ENCODE measurements around the gene TBX4. TPM values are rescaled to one million over a fixed set of nuclear protein-coding genes. Genes with fewer than 3 reads are reported as not detected.

The TBX4 gene
- not detected for total RNA-seq
- under 1 TPM in 1 of 2 donors, not detected in 1; 0.03 TPM for polyA plus RNA-seq
- long read RNA-seq, donor 1 = 0 reads
- long read RNA-seq, donor 2 = 0 reads
- long read RNA-seq, donor 3 = 0 reads

- ATAC-seq = peak in 1 of 8 donors; percentile 11
- H3K27ac ChIP-seq = no peak within 1 kb of the TSS
- WGBS, 2 donors = 8 to 15% methylated on average over 58 to 59 of the region's 59 CpGs
- peaks cover 3 to 37% (median 23%) of the 10 kb centered on the region in 9 donors for H3K4me1 ChIP-seq
- peaks cover 46 to 100% (median 96%) of the 10 kb centered on the region in 7 donors for H3K27me3 ChIP-seq
- no peaks in the 10 kb centered on the region for H3K36me3 ChIP-seq
- no peaks in the 10 kb centered on the region for H3K9me3 ChIP-seq
- peak within 1 kb of the TSS; percentile 18 to 43 (median 32) for H3K4me3 ChIP-seq
- intact Hi-C loops (cut with DNase I) = no loop called here
- TF ChIP-seq CTCF (IDR thresholded peaks at IDR 0.05) = no peak
- no peak for DNase-seq
Observed at GRCh38 chr17:61452301-61453290, at the start of gene TBX4. Gene TBX4 (plus strand): TSS chr17:61452422. CDS start chr17:61456491, 4,069 bp downstream.

GRCh38 chr17:61402978-61403800, 49.0 kb upstream of the TBX4 start:
- Histone ChIP-seq H3K27ac (peak overlapping the region; percentile 16 to 88 (median 80)), H3K4me3 (peak overlapping the region; percentile 28 to 81 (median 66)), H3K4me1 (peaks cover 13 to 64% (median 51%) of the 10 kb centered on the region in 9 donors), H3K9me3 (no peaks in the 10 kb centered on the region), H3K36me3 (peaks cover 0 to 19% (median 0%) of the 10 kb centered on the region in 9 donors), H3K27me3 (peaks cover 35 to 96% (median 93%) of the 10 kb centered on the region in 7 donors)
- no peak for DNase-seq
- 17 to 21% methylated on average over 55 of the region's 55 CpGs for WGBS, 2 donors
- intact Hi-C loops (cut with DNase I) = loop anchor here in 3 of 10 donors (5.0 to 10.0 kb wide), 3 partner anchors 678 to 688 kb away; no protein-coding TSS in a partner anchor
- ATAC-seq = no peak
- no peak for TF ChIP-seq CTCF (IDR thresholded peaks at IDR 0.05)

- peak overlapping the region; percentile 37 to 81 (median 66) for H3K4me3 ChIP-seq
- H3K36me3 ChIP-seq = peaks cover 0 to 19% (median 0%) of the 10 kb centered on the region in 9 donors
- peaks cover 31 to 96% (median 93%) of the 10 kb centered on the region in 7 donors for H3K27me3 ChIP-seq
- DNase-seq (no peak), ATAC-seq (no peak)
- WGBS, 2 donors = 24% methylated on average over 66 of the region's 66 CpGs
- peak overlapping the region; percentile 67 to 88 (median 80) for H3K27ac ChIP-seq
- no peaks in the 10 kb centered on the region for H3K9me3 ChIP-seq
- TF ChIP-seq CTCF (IDR thresholded peaks at IDR 0.05) = no peak
- intact Hi-C loops (cut with DNase I) = loop anchor here in 3 of 10 donors (5.0 to 10.0 kb wide), 3 partner anchors 679 to 689 kb away; no protein-coding TSS in a partner anchor
- H3K4me1 ChIP-seq = peaks cover 10 to 64% (median 53%) of the 10 kb centered on the region in 9 donors
Observed at GRCh38 chr17:61403801-61404662, 48.2 kb upstream of the TBX4 start.

Measured in heart right ventricle (tissue), 16 donors.